HCT116 (cell line): ENCODE data around the gene TUBB4B. TPM values are rescaled to one million over a fixed set of nuclear protein-coding genes. Genes with fewer than 3 reads are reported as not detected.

Experiments used
- ATAC-seq: fragments of 200-7000 bp; cut with Tn5 transposase; 2 replicates; pipeline ENCODE4 v1.9.1; 2020; ENCODE audit warnings: mild to moderate bottlenecking, moderate library complexity
- BruUV-seq: library from RNA; stranded (reverse); fragments of 400-500 nt; replicated peaks from 2 replicates; lab custom pipeline; 2021; lab: Mats Ljungman, UMichigan
- CTCF ChIA-PET: fragments of 300-600 bp; sonication (Branson Sonifier 250); formaldehyde crosslinking; loops from one replicate; lab custom pipeline; 2021; ENCODE audit warnings: antibody characterized with exemption; lab: Charles Lee
- POLR2A ChIA-PET: fragments of 300-600, 350-600 bp; sonication (Branson Sonifier 250); formaldehyde crosslinking; loops from one replicate; lab custom pipeline; 2021; ENCODE audit warnings: antibody characterized with exemption; lab: Charles Lee
- RAD21 ChIA-PET, 2 experiments: fragments of 300-600 bp; sonication (Branson Sonifier 250); formaldehyde crosslinking; loops; one replicate each; lab custom pipeline; 2023; ENCODE audit warnings: low total read pairs in 2 of 2; ENCODE audit not compliant: uncharacterized antibody in 2 of 2, unreplicated experiment in 2 of 2, low non-redundant PET in 1 of 2; lab: Charles Lee
- DNase-seq: peaks from one replicate; pipeline ENCODE4 v3.0.0-alpha.2; 2010; ENCODE audit warnings: low read depth, low spot score
- H2AFZ ChIP-seq: fragments of 200-600 bp; shearing (Covaris generic), sonication (generic); 2 replicates; pipeline ENCODE4 v1.6.1; 2017; ENCODE audit warnings: low read depth, mixed run types, mixed read lengths, antibody characterized with exemption, low read length; ENCODE audit not compliant: poor library complexity, severe bottlenecking
- H3K27ac ChIP-seq: 2 replicates; pipeline ENCODE4 v1.5.1; 2012; ENCODE audit warnings: low read depth, low read length
- H3K27me3 ChIP-seq: fragments of 200-600 bp; sonication (generic); 2 replicates; pipeline ENCODE4 v1.6.1; 2016; ENCODE audit warnings: mixed run types, low read length, mixed read lengths; ENCODE audit not compliant: insufficient read depth
- H3K36me3 ChIP-seq, 2 experiments: fragments of 200-500 bp in 1 of 2; fragments of 200-600 bp in 1 of 2; sonication (Bioruptor generic) in 1 of 2; sonication (generic) in 1 of 2; 2 replicates each; pipeline versions ENCODE4 v1.5.1 to v1.6.1; 2014 to 2016; ENCODE audit warnings: low read length in 2 of 2, inconsistent platforms in 1 of 2, mixed read lengths in 1 of 2, mixed run types in 1 of 2; ENCODE audit not compliant: insufficient read depth in 2 of 2, control insufficient read depth in 1 of 2
- H3K4me1 ChIP-seq, 2 experiments: fragments of 200-600 bp in 1 of 2; sonication (generic) in 1 of 2; 2 replicates each; pipeline versions ENCODE4 v1.5.1 to v1.6.1; 2012 to 2017; ENCODE audit warnings: low read length in 2 of 2, inconsistent platforms in 1 of 2, mild to moderate bottlenecking in 1 of 2, mixed read lengths in 1 of 2, mixed run types in 1 of 2, moderate library complexity in 1 of 2; ENCODE audit not compliant: insufficient read depth in 2 of 2, control insufficient read depth in 1 of 2
- H3K4me2 ChIP-seq: fragments of 200-600 bp; sonication (generic); 2 replicates; pipeline ENCODE4 v1.6.1; 2017; ENCODE audit warnings: mixed run types, low read length, mixed read lengths
- H3K4me3 ChIP-seq, 2 experiments: fragments of 200-600 bp in 1 of 2; sonication (generic) in 1 of 2; replicated peaks in 1 of 2; 2 replicates each; pipeline ENCODE4 v1.5.1; 2011 to 2016; ENCODE audit warnings: low read length in 2 of 2, control low read depth in 1 of 2, low read depth in 1 of 2, mild to moderate bottlenecking in 1 of 2, mixed read lengths in 1 of 2, mixed run types in 1 of 2
- H3K79me2 ChIP-seq: fragments of 200-600 bp; sonication (generic); 2 replicates; pipeline ENCODE4 v1.6.1; 2017; ENCODE audit warnings: mild to moderate bottlenecking, mixed run types, low read length, moderate library complexity, mixed read lengths; ENCODE audit not compliant: insufficient read depth
- H3K9ac ChIP-seq: fragments of 200-600 bp; sonication (generic); 2 replicates; pipeline ENCODE4 v1.6.1; 2016; ENCODE audit warnings: low read length, mixed read lengths
- H3K9me2 ChIP-seq: fragments of 200-600 bp; sonication (generic), shearing (Covaris generic); 2 replicates; pipeline ENCODE4 v1.6.1; 2017; ENCODE audit warnings: mixed run types, mild to moderate bottlenecking, moderate library complexity; ENCODE audit not compliant: insufficient read depth
- H3K9me3 ChIP-seq, 2 experiments: fragments of 200-500 bp in 1 of 2; fragments of 200-600 bp in 1 of 2; sonication (Bioruptor generic) in 1 of 2; sonication (generic) in 1 of 2; 2 replicates each; pipeline ENCODE4 v1.6.1; 2014 to 2017; ENCODE audit warnings: low read length in 2 of 2, mixed read lengths in 2 of 2, inconsistent platforms in 1 of 2, low read depth in 1 of 2, mild to moderate bottlenecking in 1 of 2, mixed run types in 1 of 2, moderate library complexity in 1 of 2; ENCODE audit not compliant: control insufficient read depth in 1 of 2, insufficient read depth in 1 of 2
- H4K20me1 ChIP-seq: fragments of 200-600 bp; sonication (generic), shearing (Covaris generic); 2 replicates; pipeline ENCODE4 v1.6.1; 2017; ENCODE audit warnings: mixed run types, mild to moderate bottlenecking, moderate library complexity; ENCODE audit not compliant: insufficient read depth
- CBX3 ChIP-seq: IDR thresholded peaks from 2 replicates; pipeline ENCODE4 v1.6.1; 2012; ENCODE audit warnings: low read depth
- CEBPB ChIP-seq: IDR thresholded peaks from 2 replicates; pipeline ENCODE4 v1.6.1; 2012; ENCODE audit warnings: low read depth
- ELF1 ChIP-seq: IDR thresholded peaks from 2 replicates; pipeline ENCODE4 v1.6.1; 2012; ENCODE audit warnings: low read depth, borderline replicate concordance
- EZH2phosphoT487 ChIP-seq: fragments of 200-600 bp; IDR thresholded peaks from 2 replicates; pipeline ENCODE4 v1.6.1; 2018; ENCODE audit warnings: antibody characterized with exemption, borderline replicate concordance
- FOSL1 ChIP-seq: IDR thresholded peaks from 2 replicates; pipeline ENCODE4 v1.6.1; 2012; ENCODE audit warnings: low read depth
- POLR2A ChIP-seq: IDR thresholded peaks from 2 replicates; pipeline ENCODE4 v1.7.0; 2011; ENCODE audit warnings: borderline replicate concordance; ENCODE audit not compliant: insufficient read depth, insufficient read length; ENCODE audit errors: extremely low read depth
- ZFX ChIP-seq: fragments of 450-650 bp; IDR thresholded peaks from 2 replicates; pipeline ENCODE4 v1.6.1; 2017
- ZNF274 ChIP-seq: fragments of 200-500 bp; sonication (Bioruptor generic); IDR thresholded peaks from 2 replicates; pipeline ENCODE4 v1.6.1; 2014; ENCODE audit warnings: mild to moderate bottlenecking, low read depth, low read length, inconsistent platforms
- intact Hi-C: fragments of 100-400 bp; cut with micrococcal nuclease; formaldehyde crosslinking; loops from 2 replicates; pipeline ENCODE4 v1.10.0; 2022
- total RNA-seq: library from RNA; stranded (reverse); gene quantifications from one replicate; pipeline ENCODE4 v1.2.1, GENCODE V29; 2021; ENCODE audit not compliant: unreplicated experiment
- TF ChIP-seq, protein P1 (sequence below), 3 experiments: fragments of 200-600 bp in 1 of 3; sonication (generic) in 1 of 3; IDR thresholded peaks in 2 of 3; conservative IDR thresholded peaks in 1 of 3; 2 replicates each; pipeline ENCODE4 v1.5.1; 2012 to 2017; ENCODE audit warnings: low read depth in 2 of 3, low read length in 2 of 3, antibody characterized with exemption in 1 of 3, borderline replicate concordance in 1 of 3, control low read depth in 1 of 3, mild to moderate bottlenecking in 1 of 3, mixed read lengths in 1 of 3, mixed run types in 1 of 3, moderate library complexity in 1 of 3; ENCODE audit not compliant: insufficient read depth in 1 of 3
- TF ChIP-seq, protein P2 (sequence below): IDR thresholded peaks from 2 replicates; pipeline ENCODE4 v1.6.1; 2012

Gene TUBB4B
- total RNA-seq, 1 experiment from 2014 or later = 502 TPM

DNA sequence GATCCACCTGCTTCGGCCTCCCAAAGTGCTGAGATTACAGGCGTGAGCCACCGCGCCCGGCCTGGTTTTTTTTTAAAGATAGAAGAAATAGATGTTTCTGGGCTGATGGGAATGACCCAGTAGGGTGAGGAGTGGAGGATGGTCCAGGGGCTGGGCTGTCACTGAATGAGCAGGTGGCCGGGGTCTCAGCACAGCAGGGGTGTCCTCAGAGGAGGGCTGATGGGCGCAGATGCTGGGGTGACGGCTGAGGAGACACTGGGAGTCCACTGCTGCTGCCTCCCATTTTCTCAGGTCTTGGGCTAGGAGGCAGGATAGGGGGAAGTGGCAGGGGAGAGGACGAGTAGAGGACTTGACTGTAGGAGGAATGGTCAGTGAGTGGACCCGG lies 34.1 kb downstream of the TUBB4B start:
- Histone ChIP-seq H3K27ac (peak overlapping the region; percentile 96; the same call in 1 of the 2 replicates), H3K9me2 (no peaks in the 10 kb centered on the region), H3K27me3 (no peaks in the 10 kb centered on the region), H3K4me2 (no peak overlapping the region), H4K20me1 (no peaks in the 10 kb centered on the region), H3K9me3 (no peaks in the 10 kb centered on the region), H3K4me3 (no peak overlapping the region), H3K9ac (no peak overlapping the region), H3K36me3 (peaks cover 0 to 15% of the 10 kb centered on the region in 2 experiments; a peak in 2 of 4 replicates), H2AFZ (no peak overlapping the region), H3K79me2 (peaks cover 25% of the 10 kb centered on the region), H3K4me1 (peaks cover 31 to 40% of the 10 kb centered on the region in 2 experiments)
- ChIA-PET POLR2A (interaction anchor here (1.4 kb wide), 1 partner anchor 32 kb away, joined by 3 read pairs; no protein-coding TSS in a partner anchor), CTCF (interaction anchor here (1.1 to 1.3 kb wide), 2 partner anchors 12 to 38 kb away, joined by 3 to 4 read pairs; no protein-coding TSS in a partner anchor), RAD21 (no interaction called here)
- DNase-seq = no peak
- no peak for ATAC-seq
- intact Hi-C loops = no loop called here
- BruUV-seq = no TSS peak
- TF ChIP-seq ELF1 (no peak), FOSL1 (no peak), ZFX (no peak)

DNA sequence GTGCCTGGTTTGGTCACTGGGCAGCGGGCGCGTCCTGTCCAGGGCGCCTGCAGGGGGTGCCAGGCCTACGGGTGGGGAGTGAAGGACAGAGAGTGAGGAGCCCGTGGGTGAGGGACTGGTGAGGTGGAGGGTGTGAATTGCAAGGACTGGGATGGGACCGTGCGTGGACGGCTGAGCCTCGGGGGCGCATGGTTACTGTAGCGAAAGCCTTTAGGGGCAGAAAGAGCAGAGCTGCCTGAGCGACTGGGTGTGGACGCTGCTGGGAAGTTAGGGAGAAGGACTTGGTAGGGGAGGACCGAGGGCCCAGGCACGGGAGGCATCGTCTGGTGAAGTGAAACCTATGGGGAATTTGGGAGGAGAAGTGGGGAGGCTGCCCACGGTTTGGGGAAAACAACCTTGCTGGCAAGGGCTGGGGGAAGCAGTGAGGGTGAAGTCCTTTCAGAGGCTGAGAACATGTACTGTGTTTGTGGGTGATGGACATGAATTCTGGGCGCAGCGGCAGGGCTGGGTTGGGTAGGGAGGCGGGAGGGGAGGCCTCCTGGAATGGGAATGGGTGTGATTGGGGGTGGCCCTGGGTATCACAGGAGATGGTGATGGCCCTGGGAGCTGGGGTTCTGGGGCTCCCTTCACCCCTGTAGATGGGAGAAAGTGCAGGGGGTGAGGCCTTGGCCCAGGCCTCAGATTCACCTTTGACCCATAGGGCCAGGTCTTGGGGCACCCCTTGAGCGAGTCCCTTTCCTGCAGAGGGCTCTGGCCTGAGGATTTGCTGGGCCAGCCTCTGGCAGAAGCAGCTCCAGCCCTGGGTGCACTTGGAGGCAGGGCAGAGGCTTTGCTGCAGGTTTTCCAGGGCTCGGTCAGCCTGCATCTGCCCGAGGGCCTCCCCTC lies 34.7 kb downstream of the TUBB4B start:
- Histone ChIP-seq H3K27me3 (no peaks in the 10 kb centered on the region), H3K27ac (peak overlapping the region; percentile 96), H2AFZ (no peak overlapping the region), H3K79me2 (peaks cover 31% of the 10 kb centered on the region), H3K9me2 (no peaks in the 10 kb centered on the region), H4K20me1 (no peaks in the 10 kb centered on the region), H3K4me3 (0 out of 4 replicates have a peak overlapping the region, but pooled peaks of 1 of the 2 experiments have one; percentile 80), H3K4me1 (peaks cover 31 to 40% of the 10 kb centered on the region in 2 experiments), H3K9ac (peak overlapping the region; percentile 84), H3K9me3 (no peaks in the 10 kb centered on the region), H3K36me3 (peaks cover 0 to 20% of the 10 kb centered on the region in 2 experiments; a peak in 2 of 4 replicates), H3K4me2 (peak overlapping the region; percentile 85)
- CTCF ChIA-PET = interaction anchor here (2.0 kb wide), 1 partner anchor 11 kb away, joined by 18 read pairs; no protein-coding TSS in a partner anchor
- POLR2A ChIA-PET = interaction anchor here (1.5 to 1.7 kb wide), 2 partner anchors 11 to 35 kb away, joined by 4 to 9 read pairs; partner anchors contain the start of gene TUBB4B
- no peak for DNase-seq
- no TSS peak for BruUV-seq
- ATAC-seq = no peak
- RAD21 ChIA-PET = no interaction called here
- TF ChIP-seq CEBPB = no peak
- TF ChIP-seq POLR2A = no peak
- TF ChIP-seq, protein P1, sequence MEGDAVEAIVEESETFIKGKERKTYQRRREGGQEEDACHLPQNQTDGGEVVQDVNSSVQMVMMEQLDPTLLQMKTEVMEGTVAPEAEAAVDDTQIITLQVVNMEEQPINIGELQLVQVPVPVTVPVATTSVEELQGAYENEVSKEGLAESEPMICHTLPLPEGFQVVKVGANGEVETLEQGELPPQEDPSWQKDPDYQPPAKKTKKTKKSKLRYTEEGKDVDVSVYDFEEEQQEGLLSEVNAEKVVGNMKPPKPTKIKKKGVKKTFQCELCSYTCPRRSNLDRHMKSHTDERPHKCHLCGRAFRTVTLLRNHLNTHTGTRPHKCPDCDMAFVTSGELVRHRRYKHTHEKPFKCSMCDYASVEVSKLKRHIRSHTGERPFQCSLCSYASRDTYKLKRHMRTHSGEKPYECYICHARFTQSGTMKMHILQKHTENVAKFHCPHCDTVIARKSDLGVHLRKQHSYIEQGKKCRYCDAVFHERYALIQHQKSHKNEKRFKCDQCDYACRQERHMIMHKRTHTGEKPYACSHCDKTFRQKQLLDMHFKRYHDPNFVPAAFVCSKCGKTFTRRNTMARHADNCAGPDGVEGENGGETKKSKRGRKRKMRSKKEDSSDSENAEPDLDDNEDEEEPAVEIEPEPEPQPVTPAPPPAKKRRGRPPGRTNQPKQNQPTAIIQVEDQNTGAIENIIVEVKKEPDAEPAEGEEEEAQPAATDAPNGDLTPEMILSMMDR (IDR thresholded peaks at IDR 0.05 in 2 of 3, conservative IDR thresholded peaks at IDR 0.05 in 1 of 3; ENCODE audit: borderline replicate concordance in 1 of 3, insufficient read depth in 1 of 3, low read depth in 2 of 3, low read length in 2 of 3) = no peak
- no peak for TF ChIP-seq ZNF274
- TF ChIP-seq, protein P2, sequence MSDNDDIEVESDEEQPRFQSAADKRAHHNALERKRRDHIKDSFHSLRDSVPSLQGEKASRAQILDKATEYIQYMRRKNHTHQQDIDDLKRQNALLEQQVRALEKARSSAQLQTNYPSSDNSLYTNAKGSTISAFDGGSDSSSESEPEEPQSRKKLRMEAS = no peak
- TF ChIP-seq ELF1 = no peak
- TF ChIP-seq FOSL1 = no peak
- TF ChIP-seq EZH2phosphoT487 = no peak
- no peak for TF ChIP-seq CBX3
- intact Hi-C loops = no loop called here
